PC-3 (cell line): ENCODE measurements around the gene CASKIN1. TPM values are rescaled to one million over a fixed set of nuclear protein-coding genes. Genes with fewer than 3 reads are reported as not detected.
"Not testable (repeated sequence)": the region's sequence is repeated elsewhere in the genome, so short reads cannot be mapped to it uniquely, and the experiment has no call there.

Experiments
- ATAC-seq: fragments of 200-7000 bp; cut with Tn5 transposase; 2 replicates; pipeline ENCODE4 v1.9.1; 2020; ENCODE audit warnings: mild to moderate bottlenecking, moderate library complexity
- BruUV-seq: library from RNA; stranded (reverse); fragments of 400-500 nt; replicated peaks from 2 replicates; lab custom pipeline; 2021; lab: Mats Ljungman, UMichigan
- CTCF ChIA-PET: fragments of 300-600 bp; sonication (Branson Sonifier 250); formaldehyde crosslinking; loops from one replicate; lab custom pipeline; 2022; ENCODE audit warnings: antibody characterized with exemption; lab: Charles Lee
- POLR2A ChIA-PET: fragments of 300-600 bp; sonication (Branson Sonifier 250); formaldehyde crosslinking; loops from one replicate; lab custom pipeline; 2022; ENCODE audit warnings: antibody characterized with exemption; ENCODE audit not compliant: unreplicated experiment; lab: Charles Lee
- DNase-seq: peaks from one replicate; pipeline ENCODE4 v3.0.0-alpha.2; 2015
- H2AFZ ChIP-seq: fragments of 300-600 bp; sonication (generic); 2 replicates; pipeline ENCODE4 v1.6.0; 2016; ENCODE audit warnings: antibody characterized with exemption, low read length
- H3F3A ChIP-seq: fragments of 300-600 bp; sonication (generic); one replicate; pipeline ENCODE4 v1.6.0; 2017; ENCODE audit warnings: antibody characterized with exemption, low read length, control low read depth, mild to moderate bottlenecking; ENCODE audit not compliant: unreplicated experiment
- H3K27ac ChIP-seq: fragments of 300-600 bp; sonication (generic); 2 replicates; pipeline ENCODE4 v1.5.1; 2016; ENCODE audit warnings: mild to moderate bottlenecking, low read length
- H3K27me3 ChIP-seq: fragments of 300-600 bp; sonication (generic); 2 replicates; pipeline ENCODE4 v1.6.1; 2016; ENCODE audit warnings: low read length, mixed read lengths
- H3K36me3 ChIP-seq: fragments of 300-600 bp; sonication (generic); 2 replicates; pipeline ENCODE4 v1.6.1; 2016; ENCODE audit warnings: low read depth, mixed run types, low read length, mixed read lengths
- H3K4me1 ChIP-seq: fragments of 300-600 bp; sonication (generic); 2 replicates; pipeline ENCODE4 v1.5.1; 2016; ENCODE audit warnings: low read length; ENCODE audit not compliant: insufficient read depth
- H3K4me2 ChIP-seq: fragments of 300-600 bp; sonication (generic); 2 replicates; pipeline ENCODE4 v1.6.0; 2016; ENCODE audit warnings: low read length
- H3K4me3 ChIP-seq: fragments of 300-600 bp; sonication (generic); 2 replicates; pipeline ENCODE4 v1.5.1; 2016; ENCODE audit warnings: mild to moderate bottlenecking, low read length, mixed read lengths
- H3K79me2 ChIP-seq: fragments of 300-600 bp; sonication (generic); 2 replicates; pipeline ENCODE4 v1.6.1; 2017; ENCODE audit warnings: low read length, mixed read lengths
- H3K9ac ChIP-seq: fragments of 300-600 bp; sonication (generic); 2 replicates; pipeline ENCODE4 v1.6.0; 2016; ENCODE audit warnings: mild to moderate bottlenecking, low read length
- H3K9me2 ChIP-seq: fragments of 300-600 bp; sonication (generic); replicated peaks from 2 replicates; pipeline ENCODE4 v1.6.1; 2016; ENCODE audit warnings: mixed run types, low read length, mixed read lengths
- H3K9me3 ChIP-seq: fragments of 300-600 bp; sonication (generic); 2 replicates; pipeline ENCODE4 v1.6.1; 2016; ENCODE audit warnings: low read length, mixed read lengths
- H4K20me1 ChIP-seq: fragments of 300-600 bp; sonication (generic); 2 replicates; pipeline ENCODE4 v1.6.1; 2016; ENCODE audit warnings: low read length, mixed read lengths
- intact Hi-C: fragments of 100-400 bp; cut with micrococcal nuclease; formaldehyde crosslinking; loops from 2 replicates; pipeline ENCODE4 v1.9.0; 2023
- microRNA-seq: library from miRNA; unstranded; fragments of <30 nt; microRNA quantifications from one replicate; pipeline ENCODE4 v1.1.0, GENCODE V29; 2020; ENCODE audit not compliant: unreplicated experiment
- total RNA-seq: library from RNA; depleted of rRNA; stranded (reverse); fragments of >200 nt; gene quantifications from 2 replicates; pipeline ENCODE4 v1.2.3, GENCODE V29; 2014; rRNA removed

Gene CASKIN1
- total RNA-seq, 1 experiment from 2014 or later = 1.6 TPM

DNA sequence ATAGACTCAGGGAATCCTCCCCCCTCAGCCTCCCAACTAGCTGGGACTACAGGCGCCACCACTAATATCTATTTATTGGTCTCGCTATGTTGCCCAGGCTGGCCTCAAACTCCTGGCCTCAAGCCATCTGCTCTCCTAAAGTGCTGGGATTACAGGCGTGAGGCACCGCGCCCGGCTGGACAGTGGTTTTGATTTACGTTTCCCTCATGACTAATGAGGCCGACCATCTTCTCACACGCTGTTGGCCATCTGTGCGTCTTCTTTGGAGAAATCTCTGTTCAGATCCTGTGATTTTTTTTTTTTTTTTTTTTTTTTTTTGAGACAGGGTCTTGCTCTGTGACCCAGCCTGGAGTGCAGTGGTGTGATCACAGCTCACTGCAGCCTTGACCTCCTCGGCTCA is 67.2 kb downstream of the CASKIN1 start:
- H3K27me3 ChIP-seq, BruUV-seq, H3K9me3 ChIP-seq, H3K4me1 ChIP-seq, H3K4me2 ChIP-seq, H3K79me2 ChIP-seq, H2AFZ ChIP-seq, CTCF ChIA-PET, DNase-seq, H3F3A ChIP-seq, H4K20me1 ChIP-seq, POLR2A ChIA-PET, H3K9ac ChIP-seq, H3K27ac ChIP-seq, H3K36me3 ChIP-seq, H3K4me3 ChIP-seq, H3K9me2 ChIP-seq, intact Hi-C loops: not testable (repeated sequence)
- peak; percentile 8; the same call in 1 of the 2 replicates for ATAC-seq

DNA sequence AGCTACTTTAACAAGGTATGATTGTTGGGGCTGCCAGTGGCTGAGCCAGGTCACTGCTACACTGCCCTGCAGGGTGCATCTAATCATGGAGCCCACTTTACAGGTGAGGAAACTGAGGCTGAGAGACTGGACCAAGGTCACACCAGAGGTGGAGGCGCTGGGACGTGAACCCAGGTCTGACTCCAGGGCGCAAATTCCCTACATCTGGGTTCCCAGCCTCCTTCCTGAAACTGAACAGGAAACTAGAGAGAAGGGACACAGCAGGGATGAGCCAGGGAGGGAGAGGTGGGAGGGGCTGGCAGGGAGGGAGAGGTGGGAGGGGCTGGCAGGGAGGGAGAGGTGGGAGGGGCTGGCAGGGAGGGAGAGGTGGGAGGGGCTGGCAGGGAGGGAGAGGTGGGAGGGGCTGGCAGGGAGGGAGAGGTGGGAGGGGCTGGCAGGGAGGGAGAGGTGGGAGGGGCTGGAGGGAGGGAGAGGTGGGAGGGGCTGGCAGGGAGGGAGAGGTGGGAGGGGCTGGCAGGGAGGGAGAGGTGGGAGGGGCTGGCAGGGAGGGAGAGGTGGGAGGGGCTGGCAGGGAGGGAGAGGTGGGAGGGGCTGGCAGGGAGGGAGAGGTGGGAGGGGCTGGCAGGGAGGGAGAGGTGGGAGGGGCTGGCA is 68.7 kb downstream of the CASKIN1 start:
- H3K4me1 ChIP-seq, H3K4me2 ChIP-seq, H3K9me2 ChIP-seq, H3K4me3 ChIP-seq, H3K36me3 ChIP-seq, DNase-seq, H4K20me1 ChIP-seq, intact Hi-C loops, POLR2A ChIA-PET, H3K27me3 ChIP-seq, H3F3A ChIP-seq, H3K9ac ChIP-seq, H3K79me2 ChIP-seq, H3K9me3 ChIP-seq, H3K27ac ChIP-seq, CTCF ChIA-PET, BruUV-seq, H2AFZ ChIP-seq: not testable (repeated sequence)
- ATAC-seq = peak; percentile 47; the same call in 1 of the 2 replicates

Small RNA genes lying within 50 kb of the gene (microRNA-seq; reads per million reads assigned to microRNA genes)
- gene MIR3180-5 (not detected), gene MIR4516 (not detected)

Other genes with a start within 250 kb of the CASKIN1 start
- 1.5 TPM in 1 of 2 replicates, not detected in the other for gene RPL3L, start 241.9 kb downstream of the CASKIN1 start, total RNA-seq
- gene NDUFB10, start 237.1 kb downstream of the CASKIN1 start, total RNA-seq = 407 and 530 TPM in 2 replicates
- gene RPS2, start 231.8 kb downstream of the CASKIN1 start, total RNA-seq = 2,234 and 2,721 TPM in 2 replicates
- not detected in 2 replicates for gene RNF151, start 229.7 kb downstream of the CASKIN1 start, total RNA-seq
- gene TBL3, start 224.6 kb downstream of the CASKIN1 start, total RNA-seq = 71.5 and 111 TPM in 2 replicates
- 2.4 and 3.4 TPM in 2 replicates for gene NOXO1, start 215.1 kb downstream of the CASKIN1 start, total RNA-seq
- gene GFER, start 212.4 kb downstream of the CASKIN1 start, total RNA-seq = 66.8 and 77.2 TPM in 2 replicates
- gene SYNGR3, start 206.6 kb downstream of the CASKIN1 start, total RNA-seq = 1.5 and 2.8 TPM in 2 replicates
- gene ZNF598, start 186.8 kb downstream of the CASKIN1 start, total RNA-seq = 44.4 and 60.1 TPM in 2 replicates
- 3.8 and 5.6 TPM in 2 replicates for gene NPW, start 176.8 kb downstream of the CASKIN1 start, total RNA-seq
- 145 and 160 TPM in 2 replicates for gene NHERF2, start 169.7 kb downstream of the CASKIN1 start, total RNA-seq
- 87.1 and 90.1 TPM in 2 replicates for gene NTHL1, start 148.8 kb downstream of the CASKIN1 start, total RNA-seq
- gene TSC2, start 148.6 kb downstream of the CASKIN1 start, total RNA-seq = 59.3 and 64.4 TPM in 2 replicates
- 58.9 and 77.3 TPM in 2 replicates for gene PKD1, start 60.7 kb downstream of the CASKIN1 start, total RNA-seq
- 4.6 and 5.6 TPM in 2 replicates for gene RAB26, start 48.0 kb downstream of the CASKIN1 start, total RNA-seq
- 44.9 and 50.7 TPM in 2 replicates for gene TRAF7, start 40.8 kb downstream of the CASKIN1 start, total RNA-seq
- gene MLST8, start 8.8 kb upstream of the CASKIN1 start, total RNA-seq = 63.3 and 73.6 TPM in 2 replicates
- gene BRICD5, start 14.3 kb upstream of the CASKIN1 start, total RNA-seq = 2.1 and 4.8 TPM in 2 replicates
- gene PGP, start 18.2 kb upstream of the CASKIN1 start, total RNA-seq = 46.0 and 58.1 TPM in 2 replicates
- 49.0 and 57.7 TPM in 2 replicates for gene E4F1, start 27.0 kb upstream of the CASKIN1 start, total RNA-seq
- 1.6 and 2.7 TPM in 2 replicates for gene DNASE1L2, start 39.8 kb upstream of the CASKIN1 start, total RNA-seq
- 71.7 and 90.5 TPM in 2 replicates for gene ECI1, start 55.0 kb upstream of the CASKIN1 start, total RNA-seq
- 131 and 154 TPM in 2 replicates for gene RNPS1, start 71.5 kb upstream of the CASKIN1 start, total RNA-seq
- 11.0 and 15.5 TPM in 2 replicates for gene ABCA3, start 144.1 kb upstream of the CASKIN1 start, total RNA-seq
- 26.8 and 31.4 TPM in 2 replicates for gene CCNF, start 232.8 kb upstream of the CASKIN1 start, total RNA-seq